Fibroblast of gingiva (primary cell): ENCODE data around the gene XAGE5.
"Not testable (repeated sequence)": the region's sequence is repeated elsewhere in the genome, so short reads cannot be mapped to it uniquely, and the experiment has no call there.

Source experiments
- DNase-seq: peaks from one replicate; pipeline ENCODE4 v3.0.0-alpha.2; 2011; ENCODE audit warnings: low read depth

The XAGE5 gene, protein sequence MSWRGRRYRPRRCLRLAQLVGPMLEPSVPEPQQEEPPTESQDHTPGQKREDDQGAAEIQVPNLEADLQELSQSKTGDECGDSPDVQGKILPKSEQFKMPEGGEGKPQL

GRCh38 chrX:52811065-52811625, at the start of gene XAGE5:
Gene XAGE5, plus strand, starts transcription at chrX:52811287. Its CDS starts 1,280 bp downstream, at chrX:52812567.
- no peak for DNase-seq

DNA sequence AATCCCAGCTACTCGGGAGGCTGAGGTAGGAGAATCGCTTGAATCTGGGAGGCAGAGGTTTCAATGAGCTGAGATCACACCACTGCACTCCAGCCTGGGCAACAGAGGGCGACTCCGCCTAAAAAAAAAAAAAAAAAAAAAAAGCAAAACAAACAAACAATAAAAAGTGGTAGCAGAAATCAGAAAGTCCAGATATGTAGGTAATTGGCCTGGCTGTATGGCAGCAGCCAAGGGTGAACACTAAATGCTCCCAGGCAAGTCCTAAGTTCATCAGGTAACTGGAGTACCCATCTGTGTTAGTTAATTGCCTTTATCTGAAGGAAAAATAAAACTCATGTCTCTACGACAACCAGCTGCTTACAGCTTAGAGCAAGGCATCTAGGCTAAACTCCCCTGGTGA, 45.1 kb upstream of the XAGE5 start:
- DNase-seq: not testable (repeated sequence)

- DNase-seq: not testable (repeated sequence)
Measured at GRCh38 chrX:52773504-52773903, 37.6 kb upstream of the XAGE5 start.

- DNase-seq: not testable (repeated sequence)
Measured at GRCh38 chrX:52797327-52797726, 13.8 kb upstream of the XAGE5 start, which contains the start of gene SPANXN5. Gene SPANXN5, minus strand, starts transcription at chrX:52797427. Its CDS starts 79 bp downstream, at chrX:52797348.

DNA sequence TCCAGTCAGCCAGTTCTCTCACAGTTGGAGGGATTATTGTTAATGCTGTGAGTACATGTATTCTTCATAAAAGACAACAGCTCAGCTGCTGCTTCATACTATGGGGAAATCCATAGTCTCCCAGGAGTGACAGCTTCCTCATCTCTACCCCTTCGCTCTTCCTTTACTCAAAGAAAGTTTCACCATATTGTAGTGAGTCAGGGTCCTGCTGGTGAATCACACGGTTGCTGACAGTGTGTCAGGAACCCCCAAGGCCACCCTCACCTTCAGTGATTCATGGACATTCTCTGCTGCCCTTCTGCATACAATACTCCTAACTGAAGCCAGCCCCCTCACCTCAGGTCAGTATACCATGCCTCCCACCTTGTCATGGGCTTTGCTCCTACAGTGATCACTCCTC, 6.2 kb upstream of the XAGE5 start:
- not testable (repeated sequence) for DNase-seq

- no peak for DNase-seq
Measured at GRCh38 chrX:52819788-52820187, 8.7 kb downstream of the XAGE5 start.

- no peak for DNase-seq
Measured at GRCh38 chrX:52821079-52821760, 10.1 kb downstream of the XAGE5 start.

- no peak for DNase-seq
Measured at GRCh38 chrX:52824608-52825007, 13.5 kb downstream of the XAGE5 start.

DNA sequence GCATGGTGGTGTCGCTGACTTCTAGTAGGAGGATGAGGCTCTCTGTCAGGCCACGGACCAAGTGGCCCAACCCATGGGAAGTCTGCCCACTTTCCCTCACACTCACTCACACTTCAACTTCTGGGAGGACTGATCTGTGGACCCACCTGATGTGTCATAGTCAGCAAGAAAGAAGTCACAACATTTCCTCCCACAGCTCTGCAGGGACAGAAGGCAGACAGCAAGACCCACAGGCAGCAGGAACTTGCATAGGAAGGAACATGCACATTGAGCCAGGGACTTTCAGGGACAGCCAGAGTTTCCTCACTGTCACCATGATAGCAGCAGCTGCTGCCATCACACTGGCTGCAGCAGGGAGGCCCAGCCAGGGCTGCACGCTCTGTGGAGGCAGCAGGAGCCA, 19.5 kb downstream of the XAGE5 start:
- no peak for DNase-seq

DNA sequence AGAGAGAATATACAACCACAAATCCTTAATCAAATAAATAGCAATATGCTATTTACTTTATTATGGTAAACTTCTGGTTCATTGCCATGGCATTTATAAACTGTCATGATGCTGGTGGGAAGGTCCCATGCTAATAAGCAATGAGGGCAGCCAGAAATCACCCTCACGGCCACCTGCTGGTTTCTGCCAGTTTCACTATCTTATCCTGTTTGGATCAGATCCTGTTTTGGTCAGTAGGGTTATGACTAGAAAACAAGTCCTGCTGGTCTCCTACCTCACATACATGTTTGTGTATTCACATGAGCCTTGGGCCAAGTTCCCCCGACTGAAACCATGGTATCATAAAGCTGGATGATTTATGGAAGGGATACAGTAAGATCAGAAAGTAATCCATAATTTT, 28.1 kb downstream of the XAGE5 start:
- DNase-seq: no peak

DNA sequence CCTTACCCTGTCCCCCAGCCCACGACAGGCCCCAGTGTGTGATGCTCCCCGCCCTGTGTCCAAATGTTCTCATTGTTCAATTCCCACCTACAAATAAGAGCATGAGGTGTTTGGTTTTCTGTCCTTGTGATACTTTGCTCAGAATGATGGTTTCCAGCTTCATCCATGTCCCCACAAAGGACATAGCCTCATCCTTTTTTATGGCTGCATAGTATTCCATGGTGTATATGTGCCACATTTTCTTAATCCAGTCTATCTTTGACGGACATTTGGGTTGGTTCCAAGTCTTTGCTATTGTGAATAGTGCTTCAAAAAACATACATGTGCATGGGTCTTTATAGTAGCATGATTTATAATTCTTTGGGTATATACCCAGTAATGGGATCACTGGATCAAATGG, 32.5 kb downstream of the XAGE5 start:
- DNase-seq: not testable (repeated sequence)

DNA sequence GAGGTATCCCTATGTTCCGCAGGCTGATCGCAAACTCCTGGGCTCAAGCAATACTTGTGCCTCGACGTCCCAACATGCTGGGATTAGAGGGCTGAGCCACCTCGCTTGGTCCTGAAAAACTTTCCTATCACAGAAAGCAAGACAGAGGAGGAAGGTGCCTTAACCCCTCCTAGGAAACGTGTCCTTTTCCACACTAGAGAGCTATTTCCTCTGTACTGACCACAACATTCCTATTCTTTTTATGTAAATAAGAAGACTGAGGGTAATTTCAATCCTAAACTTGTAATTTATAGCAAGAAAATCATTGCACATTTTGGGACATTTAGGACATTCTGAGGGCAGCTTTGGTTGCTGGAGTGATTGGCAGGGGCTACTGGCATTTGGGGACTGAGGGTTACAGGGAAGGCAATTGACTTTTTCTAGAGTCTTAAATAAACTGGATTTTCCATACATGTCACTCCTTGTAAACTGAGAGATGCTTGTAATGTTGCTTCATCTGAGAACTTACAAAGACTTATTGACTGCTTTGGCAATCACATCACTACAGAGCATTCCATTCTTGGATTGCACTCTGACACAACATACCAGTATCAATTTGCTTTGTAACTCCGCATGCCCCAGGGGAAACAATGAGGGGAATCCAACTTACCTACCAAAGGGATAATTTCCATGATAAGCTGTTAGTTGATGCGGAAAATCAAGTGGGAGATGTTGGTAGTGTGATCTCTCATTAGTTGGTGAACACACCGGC, 41.2 kb downstream of the XAGE5 start:
- DNase-seq: peak; percentile 64

DNA sequence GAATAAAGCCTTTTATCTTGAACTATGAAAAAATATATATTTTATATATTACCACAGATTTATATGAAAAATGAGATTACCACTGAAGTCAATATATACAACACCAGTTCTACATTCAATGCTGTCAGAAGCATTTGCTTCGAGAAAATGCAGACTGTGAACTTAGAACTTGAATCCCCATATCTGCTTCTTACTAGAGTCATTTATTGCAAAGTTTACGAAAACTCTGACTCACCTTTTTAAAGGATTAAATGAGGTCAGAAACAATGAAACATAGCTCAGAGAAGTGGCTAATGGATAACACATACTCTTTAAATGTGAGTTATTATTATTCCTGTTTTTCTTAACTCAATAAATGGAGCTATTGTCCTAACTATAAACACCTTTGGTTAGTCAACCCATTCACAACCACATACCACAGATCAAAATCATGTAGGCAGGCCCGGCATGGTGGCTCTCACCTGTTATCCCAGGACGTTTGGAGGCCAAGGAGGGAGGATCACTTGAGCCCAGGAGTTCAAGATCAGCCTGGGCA, 46.0 kb downstream of the XAGE5 start:
- DNase-seq: not testable (repeated sequence)

GRCh38 chrX:52865343-52865998, 54.4 kb downstream of the XAGE5 start:
- DNase-seq: no peak
